Dermis blood vessel endothelial cell (primary cell): ENCODE measurements around the gene PLXNB3. TPM values are rescaled to one million over a fixed set of nuclear protein-coding genes. Genes with fewer than 3 reads are reported as not detected.
"Not testable (repeated sequence)": the region's sequence is repeated elsewhere in the genome, so short reads cannot be mapped to it uniquely, and the experiment has no call there.

Experiments used
- DNase-seq: peaks from one replicate; pipeline ENCODE4 v3.0.0; 2010
- total RNA-seq: library from RNA; depleted of rRNA; stranded (reverse); fragments of >200 nt; gene quantifications from 2 replicates; pipeline ENCODE4 v1.2.3, GENCODE V29; 2014

Gene PLXNB3
- total RNA-seq, 1 donor from 2014 or later, result 5.1 TPM

DNA sequence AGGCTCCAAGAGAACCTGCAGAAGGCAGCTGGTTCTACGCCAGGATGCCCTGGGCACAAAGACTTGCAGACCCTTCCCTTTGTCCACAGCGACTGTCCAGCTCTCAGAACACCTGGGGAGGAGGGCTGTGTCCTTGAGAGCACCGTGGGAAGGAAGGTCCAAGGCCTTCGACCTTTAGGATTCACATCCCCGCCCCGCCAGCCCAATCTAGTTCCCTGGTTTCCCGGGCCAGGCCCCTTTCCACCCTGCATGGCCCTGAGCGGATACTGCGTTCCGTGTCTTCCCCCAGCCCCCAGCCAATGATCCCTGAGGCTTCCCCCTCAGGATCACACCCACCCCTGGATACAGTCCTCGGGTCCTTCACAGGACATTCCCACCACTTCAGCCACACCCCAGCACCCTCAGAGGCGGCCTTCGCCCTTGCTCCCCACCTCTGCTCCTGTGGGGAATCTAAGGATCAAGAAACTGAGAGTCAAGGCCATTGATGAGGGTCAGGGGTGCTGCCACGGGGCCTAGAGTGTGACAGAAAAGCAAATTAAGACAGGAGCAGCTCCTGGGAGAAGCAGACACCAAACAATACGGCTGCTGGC is 30.3 kb upstream of the PLXNB3 start:
- DNase-seq, result no peak

DNA sequence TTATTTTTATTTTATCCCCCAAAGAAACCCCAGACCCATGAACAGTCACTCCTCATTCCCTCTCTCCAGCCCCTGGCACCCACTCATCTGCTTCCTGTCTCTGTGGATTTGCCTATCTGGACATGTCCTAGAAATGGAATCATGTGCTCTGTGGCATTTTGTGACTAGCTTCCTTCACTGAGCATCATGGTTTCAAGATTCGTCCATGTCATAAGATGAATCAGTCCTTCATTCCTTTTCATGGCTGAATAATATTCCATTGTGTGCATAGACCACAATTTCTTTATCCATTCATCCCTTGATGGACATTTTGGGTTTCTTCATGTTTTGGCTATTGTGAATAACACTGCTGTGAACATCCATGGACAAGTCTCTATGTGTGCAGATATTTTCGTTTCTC is 29.2 kb upstream of the PLXNB3 start:
- no peak for DNase-seq

DNA sequence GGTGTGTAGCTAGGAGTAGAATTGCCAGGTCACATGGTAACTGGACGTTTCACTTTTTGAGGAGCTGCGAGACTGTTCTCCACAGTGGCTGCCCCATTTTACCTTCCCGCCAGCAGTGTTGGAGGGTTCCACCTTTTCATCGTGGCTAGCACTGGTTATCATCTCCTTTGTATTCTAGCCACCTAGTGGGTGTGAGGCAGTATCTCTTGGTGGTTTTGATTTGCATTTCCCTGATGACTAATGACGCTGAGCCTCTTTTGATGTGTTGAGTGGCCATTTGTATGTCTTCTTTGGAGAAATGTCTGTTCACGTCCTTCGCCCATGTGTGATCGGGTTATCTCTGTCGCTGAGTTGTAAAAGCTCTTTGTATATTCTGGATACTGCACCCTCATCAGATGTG is 28.8 kb upstream of the PLXNB3 start:
- no peak for DNase-seq

DNA sequence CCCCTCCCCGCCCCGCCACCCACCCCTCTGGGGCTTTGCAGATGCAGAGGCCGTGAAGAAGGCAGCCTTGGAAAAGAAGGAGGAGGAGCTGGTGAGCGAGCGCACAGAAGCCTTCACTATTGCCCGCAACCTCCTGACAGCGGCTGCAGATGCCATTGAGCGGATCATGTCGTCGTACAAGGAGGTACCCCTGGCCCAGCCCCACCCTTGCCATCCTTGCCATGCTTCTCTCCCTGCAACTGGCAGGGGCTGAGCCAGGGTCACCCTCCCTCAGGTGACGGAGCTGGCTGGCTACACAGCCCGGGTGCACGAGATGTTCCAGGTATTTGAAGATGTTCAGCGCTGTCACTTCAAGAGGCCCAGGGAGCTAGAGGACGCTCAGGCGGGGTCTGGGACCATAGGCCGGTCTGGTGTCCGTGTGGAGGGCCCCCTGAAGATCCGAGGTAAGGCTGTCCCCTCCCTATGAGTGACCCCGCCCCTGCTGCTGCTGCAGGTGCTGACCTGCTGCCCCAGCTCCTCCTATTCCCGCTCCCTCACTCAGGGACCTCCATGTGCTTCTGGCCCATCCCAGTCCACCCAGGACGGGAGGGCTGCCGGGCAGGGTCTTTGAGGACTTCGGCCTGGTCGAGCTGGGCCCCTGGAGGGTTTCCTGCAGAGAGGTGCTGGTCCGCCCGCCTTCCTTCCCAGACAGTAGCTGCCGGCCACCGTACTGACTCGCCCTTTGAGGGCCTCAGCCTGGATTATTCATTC is 27.8 kb upstream of the PLXNB3 start:
- no peak for DNase-seq

DNA sequence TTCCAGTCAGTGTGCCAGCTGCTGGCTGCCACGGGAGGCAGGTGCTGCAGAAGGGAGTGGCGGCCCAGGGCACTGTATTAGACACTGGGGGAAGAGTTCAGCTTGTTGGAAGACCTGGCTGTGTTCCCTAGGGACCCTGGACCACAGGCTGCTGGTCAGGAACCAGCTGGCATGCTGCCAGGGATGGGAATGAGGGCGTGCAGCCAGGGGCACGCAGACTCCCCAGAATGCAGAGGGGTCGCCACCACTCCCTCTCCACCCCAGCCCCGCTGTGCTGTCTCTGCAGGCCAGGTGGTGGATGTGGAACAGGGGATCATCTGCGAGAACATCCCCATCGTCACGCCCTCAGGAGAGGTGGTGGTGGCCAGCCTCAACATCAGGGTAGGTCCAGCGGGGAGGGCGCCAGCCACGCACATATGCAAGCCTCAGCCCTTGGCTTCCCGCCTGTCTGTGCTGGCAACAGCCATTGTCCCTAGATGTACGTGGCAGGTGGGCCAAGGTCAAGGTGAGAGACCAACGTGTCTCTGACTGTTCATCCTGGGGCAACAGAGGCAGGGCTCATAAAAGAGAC is 27.1 kb upstream of the PLXNB3 start:
- no peak for DNase-seq

DNA sequence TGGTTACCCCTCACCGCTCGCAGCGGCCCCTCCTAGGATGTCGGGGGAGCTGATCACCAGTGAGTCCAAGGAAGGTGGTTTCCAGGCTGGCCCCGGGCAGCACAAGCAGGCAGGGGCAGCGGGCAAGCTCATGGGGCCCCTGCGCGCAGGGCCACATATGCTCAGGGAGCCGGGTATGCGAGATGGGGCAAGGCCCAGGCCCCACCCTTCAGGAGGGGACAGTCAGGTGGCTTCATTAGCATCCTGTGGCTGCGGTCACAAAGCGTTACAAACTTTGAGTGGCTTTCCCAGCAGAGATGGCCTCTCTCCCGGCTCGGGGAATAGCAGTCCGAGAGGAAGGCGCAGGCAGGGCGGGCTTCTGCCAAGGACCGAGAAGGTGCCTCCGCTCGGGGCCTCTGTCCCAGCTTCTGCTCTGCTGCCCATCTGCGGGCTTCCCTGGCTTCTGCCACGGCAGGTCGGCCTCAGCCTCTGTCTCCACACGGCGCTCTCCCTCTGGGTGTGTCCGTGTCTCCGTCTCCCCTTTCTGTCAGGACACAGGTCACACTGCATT is 25.9 kb upstream of the PLXNB3 start:
- no peak for DNase-seq

DNA sequence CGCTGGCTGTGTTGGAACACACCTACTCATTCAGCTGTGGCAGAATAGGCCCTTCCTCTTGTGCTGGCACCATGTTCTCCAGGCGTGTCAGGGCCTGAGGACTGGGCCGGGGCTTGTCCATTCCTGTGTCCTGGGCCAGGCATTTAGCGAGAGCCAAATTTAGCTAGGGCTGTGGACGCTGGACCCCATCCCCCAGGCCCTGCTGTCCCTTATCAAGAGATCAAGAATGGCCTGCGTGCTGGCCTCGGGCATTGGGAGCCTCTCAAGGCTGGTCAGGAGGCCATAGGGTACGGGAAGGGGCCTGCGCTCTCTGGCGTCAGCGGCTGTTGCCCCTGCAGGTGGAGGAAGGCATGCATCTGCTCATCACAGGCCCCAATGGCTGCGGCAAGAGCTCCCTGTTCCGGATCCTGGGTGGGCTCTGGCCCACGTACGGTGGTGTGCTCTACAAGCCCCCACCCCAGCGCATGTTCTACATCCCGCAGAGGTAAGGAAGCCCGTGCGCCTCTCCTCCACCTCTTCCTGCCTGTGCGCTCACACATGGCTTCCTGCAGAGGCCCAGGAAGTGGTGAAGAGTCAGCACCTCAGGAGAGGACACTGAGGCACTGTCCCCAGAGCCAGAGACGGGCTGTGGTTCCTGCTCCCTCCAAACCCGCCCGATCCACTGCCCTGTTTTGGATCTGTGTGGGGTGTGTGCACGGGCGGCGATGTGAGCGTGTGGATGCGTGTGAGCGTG is 24.1 kb upstream of the PLXNB3 start:
- no peak for DNase-seq

DNA sequence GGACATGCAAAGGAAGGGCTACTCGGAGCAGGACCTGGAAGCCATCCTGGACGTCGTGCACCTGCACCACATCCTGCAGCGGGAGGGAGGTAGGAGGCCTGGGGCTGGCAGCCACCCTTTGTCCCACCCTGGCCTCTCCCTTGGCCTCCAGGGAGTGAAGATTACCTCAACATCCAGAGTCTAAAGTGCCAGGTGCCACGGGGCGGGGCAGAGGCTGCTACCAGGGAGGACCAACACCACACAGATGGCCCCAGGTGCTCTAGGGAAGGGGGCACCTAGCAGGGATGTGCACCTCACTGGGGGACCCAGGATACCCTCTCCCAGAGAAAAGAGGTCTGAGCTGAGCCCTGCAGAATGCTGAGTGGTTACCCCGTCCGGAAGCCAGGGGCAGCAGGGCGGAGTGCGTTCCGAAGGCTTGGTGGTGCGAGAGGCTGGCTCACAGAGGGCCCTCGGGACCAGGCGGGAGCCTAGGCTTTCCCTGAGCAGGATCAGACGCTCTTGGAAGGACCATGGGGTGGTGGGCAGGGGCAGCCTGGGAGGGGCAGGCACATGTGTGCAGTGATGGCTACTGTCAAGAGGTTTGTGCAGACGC is 23.3 kb upstream of the PLXNB3 start:
- DNase-seq, result no peak

DNA sequence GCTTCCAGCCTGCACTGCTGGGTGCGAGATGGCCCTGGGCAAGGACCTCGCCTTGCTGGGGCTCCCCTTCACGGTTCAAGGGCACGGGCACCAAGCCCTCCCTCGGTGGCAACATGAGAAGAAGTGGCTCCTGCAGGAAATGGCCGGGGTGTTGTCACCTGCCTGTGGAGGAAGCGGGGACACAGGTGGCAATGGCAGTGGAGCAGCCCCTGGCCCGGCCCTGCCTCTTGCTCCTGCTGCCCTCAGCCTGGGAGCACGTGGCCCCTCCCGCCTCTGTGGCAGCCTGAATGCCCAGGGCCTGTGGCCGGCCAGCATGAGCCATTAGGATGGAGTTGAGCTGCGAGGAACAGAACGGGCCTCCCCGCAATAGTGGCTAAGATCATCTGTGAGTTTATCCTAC is 22.6 kb upstream of the PLXNB3 start:
- DNase-seq, result no peak

DNA sequence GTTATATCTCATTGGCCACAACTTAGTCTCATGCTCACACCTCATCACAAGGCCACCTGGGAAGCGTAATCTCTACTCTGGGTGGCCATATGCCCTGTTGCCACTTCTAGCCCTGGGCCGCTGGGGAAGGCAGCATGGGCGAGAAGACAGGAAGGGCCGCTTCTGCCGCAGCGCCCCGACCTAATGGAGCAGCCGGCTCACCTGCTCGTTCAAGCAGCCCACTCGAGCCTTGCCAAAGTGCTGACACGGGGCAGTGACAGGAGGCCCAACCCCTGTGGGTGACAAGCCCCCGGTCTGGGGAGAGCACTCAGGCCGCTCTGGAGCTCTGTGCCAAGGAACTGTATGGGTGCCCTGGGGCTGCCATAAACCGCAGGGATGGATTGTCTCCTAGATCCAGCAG is 21.9 kb upstream of the PLXNB3 start:
- not testable (repeated sequence) for DNase-seq

DNA sequence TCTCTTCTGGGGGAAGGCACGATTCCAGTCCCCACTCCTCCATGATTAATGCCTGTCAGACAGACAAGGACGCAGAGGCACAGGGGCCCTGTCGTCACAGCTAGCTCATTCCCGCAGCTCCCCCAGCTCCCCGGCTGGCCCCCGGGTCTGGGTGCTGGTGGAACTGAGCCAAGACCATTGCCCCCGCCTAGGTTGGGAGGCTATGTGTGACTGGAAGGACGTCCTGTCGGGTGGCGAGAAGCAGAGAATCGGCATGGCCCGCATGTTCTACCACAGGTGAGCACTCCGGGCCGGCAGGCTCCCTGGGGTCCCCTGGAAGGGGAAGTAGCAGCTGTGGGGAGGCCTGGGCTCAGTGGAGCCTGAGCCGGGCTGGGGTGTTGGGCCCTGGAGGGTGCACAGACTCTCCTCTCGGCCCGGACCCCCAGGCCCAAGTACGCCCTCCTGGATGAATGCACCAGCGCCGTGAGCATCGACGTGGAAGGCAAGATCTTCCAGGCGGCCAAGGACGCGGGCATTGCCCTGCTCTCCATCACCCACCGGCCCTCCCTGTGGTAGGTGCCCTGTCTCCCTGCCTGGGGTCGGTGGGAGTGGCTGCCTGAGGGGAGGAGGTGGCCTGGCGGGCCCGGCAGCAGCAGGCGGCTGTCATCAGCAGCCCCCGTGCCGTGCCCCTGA is 21.1 kb upstream of the PLXNB3 start:
- DNase-seq, result not testable (repeated sequence)

DNA sequence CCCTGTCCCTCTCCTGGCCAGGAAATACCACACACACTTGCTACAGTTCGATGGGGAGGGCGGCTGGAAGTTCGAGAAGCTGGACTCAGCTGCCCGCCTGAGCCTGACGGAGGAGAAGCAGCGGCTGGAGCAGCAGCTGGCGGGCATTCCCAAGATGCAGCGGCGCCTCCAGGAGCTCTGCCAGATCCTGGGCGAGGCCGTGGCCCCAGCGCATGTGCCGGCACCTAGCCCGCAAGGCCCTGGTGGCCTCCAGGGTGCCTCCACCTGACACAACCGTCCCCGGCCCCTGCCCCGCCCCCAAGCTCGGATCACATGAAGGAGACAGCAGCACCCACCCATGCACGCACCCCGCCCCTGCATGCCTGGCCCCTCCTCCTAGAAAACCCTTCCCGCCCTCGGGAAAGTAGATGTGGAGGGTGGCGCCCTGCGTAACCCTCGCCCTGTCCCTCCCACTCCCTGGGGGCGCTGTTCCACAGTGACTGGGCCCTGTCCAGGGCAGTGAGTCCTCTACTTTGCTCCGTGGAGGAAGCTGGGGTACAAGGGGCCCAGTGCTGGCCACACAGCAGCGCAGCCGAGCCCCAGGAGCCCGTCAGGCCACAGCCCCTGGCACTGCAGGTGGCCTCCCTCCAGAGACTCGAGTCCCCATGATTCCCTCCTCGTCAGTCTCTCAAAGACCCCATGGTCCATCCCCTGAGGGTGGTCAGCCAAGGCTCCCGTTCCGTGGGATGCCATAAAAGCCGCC is 20.4 kb upstream of the PLXNB3 start:
- DNase-seq, result not testable (repeated sequence)

DNA sequence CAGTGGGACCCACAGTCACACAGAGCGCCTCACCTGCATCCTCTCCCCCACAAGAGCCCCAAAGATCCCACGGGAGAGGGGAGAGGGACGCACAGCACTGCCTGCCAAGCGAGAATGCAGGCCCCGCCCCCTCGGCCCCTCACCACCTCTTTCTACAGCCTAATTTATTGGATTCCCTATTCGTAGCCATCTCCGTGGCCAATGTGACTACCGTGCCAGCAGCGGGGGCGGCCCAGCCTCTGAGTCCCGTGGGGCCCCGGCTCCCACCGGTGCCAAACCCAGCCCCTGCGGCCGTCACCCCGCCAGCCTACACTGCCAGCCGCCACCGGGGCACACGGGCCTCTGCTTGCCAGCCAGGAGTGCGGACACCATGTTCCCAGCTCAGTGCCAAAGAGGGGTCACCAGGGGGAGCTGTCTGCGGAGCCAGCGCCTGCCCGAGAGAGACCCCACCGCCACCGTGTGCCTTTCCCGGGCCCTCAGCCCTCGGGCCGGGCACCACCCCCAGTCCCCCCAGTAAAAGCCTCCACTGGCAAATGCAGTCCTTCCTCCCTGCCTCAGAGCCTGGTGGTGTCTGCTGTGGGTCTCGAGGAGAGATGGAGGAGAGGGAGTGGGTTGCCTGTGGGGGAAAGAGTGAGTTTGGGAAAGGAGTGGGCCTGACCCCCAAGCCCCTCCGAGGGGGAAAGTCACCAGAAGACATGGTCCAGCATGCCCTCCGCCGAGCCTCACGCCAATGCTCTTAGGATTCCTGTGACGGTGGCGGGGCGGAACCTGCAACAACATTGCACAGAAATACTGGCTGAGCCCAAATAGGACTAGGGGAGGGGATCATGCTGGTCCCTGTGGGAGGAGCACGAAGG is 19.6 kb upstream of the PLXNB3 start:
- peak; percentile 55 for DNase-seq

DNA sequence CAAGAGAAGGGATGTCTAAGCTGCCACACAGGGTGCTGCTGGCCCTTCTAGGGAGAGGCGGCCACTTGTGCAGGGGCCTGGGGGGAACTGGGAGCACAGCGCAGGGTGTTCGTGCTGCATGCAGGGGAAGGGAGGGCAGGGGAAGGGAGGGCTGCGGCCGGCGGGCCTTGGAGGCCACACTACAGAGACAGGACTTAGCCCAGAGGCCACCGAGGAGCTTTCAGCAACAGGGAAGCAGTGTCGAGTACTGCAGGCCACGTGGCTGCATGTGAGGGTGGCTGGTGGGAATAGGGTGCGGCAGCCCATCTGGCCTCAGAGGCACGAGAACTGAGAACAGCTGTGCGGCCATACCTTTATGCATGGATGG is 19.0 kb upstream of the PLXNB3 start:
- DNase-seq, result not testable (repeated sequence)

DNA sequence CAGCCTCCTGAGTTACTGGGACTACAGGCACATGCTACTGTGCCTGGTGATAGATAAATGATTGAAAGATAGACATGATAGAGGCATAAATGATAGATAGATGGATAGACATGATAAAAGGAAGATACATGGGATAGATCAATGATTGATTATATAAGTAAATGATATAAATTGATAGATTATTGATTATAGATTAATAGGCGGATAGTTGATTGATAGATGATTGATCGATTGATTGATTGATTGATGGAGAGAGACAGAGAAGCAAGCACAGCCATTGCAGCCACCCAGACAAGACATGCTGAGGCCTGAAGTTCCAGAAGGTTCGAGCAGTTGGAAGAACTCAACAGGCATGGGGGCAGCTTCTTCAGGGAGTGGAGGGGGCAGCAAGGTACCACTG is 17.7 kb upstream of the PLXNB3 start:
- DNase-seq, result no peak

DNA sequence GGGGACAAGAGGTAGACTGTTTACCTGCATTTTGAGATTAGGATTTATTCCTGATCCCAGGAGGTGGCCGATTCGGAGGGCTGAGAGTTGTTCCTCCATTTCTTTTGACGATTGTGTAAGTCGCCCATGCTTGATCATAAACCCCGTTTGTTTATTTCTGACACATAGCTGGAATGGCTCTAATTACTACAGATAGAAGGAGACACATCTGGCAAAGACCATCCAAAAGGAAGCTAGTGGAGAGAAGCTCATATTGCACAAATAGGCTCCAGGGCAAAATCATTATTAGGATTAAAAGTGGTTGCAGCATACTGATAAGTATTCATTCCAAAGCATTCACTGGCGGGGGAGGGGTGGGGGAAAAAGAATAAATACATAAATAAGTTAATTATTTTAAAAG is 17.1 kb upstream of the PLXNB3 start:
- DNase-seq, result not testable (repeated sequence)

DNA sequence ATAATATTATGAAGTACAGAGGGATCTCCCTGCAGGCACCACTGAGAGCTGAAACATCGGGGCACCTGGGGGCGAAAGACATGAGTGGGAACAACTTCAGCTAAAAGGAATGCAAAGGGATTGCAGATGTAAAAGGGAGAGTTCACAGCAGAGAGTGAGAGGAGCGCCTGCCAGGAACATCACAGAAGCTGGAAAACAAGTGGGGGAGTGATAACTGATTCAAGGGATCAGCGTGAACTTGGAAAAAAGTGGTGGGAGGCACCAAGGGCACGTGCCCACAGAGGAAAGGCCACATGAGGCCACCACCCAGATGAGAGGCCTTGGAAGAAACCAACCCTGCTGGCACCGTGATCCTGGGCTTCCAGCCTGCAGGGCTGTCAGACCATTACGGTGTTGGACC is 15.0 kb upstream of the PLXNB3 start:
- DNase-seq, result not testable (repeated sequence)

DNA sequence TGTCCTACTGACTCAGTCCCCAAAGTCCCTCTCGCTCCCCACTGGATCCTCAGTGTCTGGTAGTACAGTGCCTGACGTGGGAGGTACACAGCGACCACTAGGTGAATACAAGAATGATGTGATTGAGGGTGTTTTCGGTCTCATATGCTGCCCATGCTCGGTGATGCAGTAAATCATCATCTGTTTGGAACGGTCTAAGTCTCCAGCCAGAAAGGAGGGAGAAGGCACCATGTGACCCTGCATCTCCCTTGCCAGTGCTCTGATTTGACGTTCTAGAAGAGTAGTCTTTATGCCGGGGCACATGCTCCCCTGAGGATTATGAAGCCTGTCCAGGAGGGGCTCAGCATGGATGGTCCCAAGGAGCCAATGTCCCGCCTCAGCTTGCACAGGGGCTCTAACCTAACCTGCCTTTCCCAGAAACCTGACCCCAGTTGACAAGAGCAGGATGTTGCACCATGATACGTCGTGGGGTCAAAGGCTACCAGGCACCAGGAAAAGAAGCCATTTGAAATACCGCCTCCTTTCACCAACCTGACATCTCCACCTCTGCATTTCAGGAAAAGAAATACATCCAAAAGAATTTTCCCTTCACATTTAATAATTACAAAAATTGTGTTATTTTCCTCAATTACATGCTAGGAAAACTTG is 13.8 kb upstream of the PLXNB3 start:
- DNase-seq, result no peak

DNA sequence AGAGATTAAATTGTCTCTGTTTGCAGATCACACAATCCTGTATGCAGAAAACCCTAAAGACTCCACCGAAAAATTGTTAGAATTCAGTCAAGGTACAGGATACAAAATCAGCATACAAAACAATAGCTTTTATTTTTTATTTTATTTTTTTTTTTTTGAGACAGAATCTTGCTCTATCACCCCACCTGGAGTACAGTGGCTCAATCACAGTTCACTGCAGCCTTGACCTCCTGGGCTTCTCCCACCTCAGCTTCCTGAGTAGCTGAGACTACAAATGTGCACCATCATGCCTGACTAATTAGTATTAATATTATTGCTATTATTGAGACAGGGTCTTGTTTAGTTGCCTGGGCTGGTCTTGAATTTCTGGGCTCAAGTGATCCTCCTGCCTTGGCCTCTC is 8.9 kb upstream of the PLXNB3 start:
- DNase-seq, result no peak

DNA sequence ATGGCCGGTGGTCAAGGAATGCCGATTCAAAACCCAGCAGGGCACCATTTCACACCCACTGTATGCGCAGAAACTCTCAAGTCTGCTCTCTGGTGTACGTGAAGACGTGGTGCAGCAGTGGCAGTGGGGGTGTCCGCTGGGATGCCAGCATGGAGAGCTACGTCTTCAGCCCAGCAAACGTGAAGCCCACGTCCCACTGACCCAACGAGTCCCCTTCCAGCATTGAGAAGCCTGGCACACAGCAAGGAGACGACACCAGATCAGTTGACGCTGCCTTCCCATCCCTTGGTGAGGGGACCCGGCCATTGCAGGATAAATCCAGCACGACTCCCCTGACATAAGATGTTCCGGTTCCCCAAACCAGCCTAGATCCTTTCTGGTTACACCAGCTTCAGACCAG is 2.2 kb upstream of the PLXNB3 start:
- DNase-seq, result no peak
